IPS-18c (cell line): ENCODE results near the gene RFWD3.
"Not testable (repeated sequence)": the region's sequence is repeated elsewhere in the genome, so short reads cannot be mapped to it uniquely, and the experiment has no call there.

ENCODE experiments used
- H3K4me3 ChIP-seq: 2 replicates; pipeline ENCODE4 v1.7.0; 2013; ENCODE audit warnings: low read depth, mild to moderate bottlenecking, low read length, moderate library complexity; ENCODE audit not compliant: insufficient read depth
- H3K9me3 ChIP-seq: one replicate; pipeline ENCODE4 v1.6.1; 2013; ENCODE audit warnings: mild to moderate bottlenecking, low read length, moderate library complexity; ENCODE audit not compliant: control insufficient read depth, insufficient read depth

RFWD3 gene

GRCh38 chr16:74677868-74678267 lies 11.2 kb upstream of the RFWD3 start:
- Histone ChIP-seq H3K4me3 (no peak overlapping the region), H3K9me3 (no peaks in the 10 kb centered on the region)

DNA sequence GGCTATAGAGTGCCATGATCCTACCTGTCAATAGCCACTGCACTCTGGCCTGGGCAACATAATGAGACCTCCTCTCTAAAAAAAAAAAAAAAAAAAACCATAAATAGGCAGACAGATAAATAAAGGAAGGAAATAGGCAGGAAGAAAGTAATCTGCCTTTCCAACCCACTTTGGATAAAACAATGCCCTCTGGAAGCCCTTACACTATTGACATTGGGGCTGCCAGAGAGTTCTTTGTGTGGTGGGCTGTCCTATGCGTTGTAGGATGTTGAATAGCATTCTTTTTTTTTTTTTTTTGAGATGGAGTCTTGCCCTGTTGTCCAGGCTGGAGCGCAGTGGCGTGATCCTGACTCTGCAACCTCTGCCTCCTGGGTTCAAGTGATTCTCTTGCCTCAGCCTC lies 7.2 kb upstream of the RFWD3 start:
- Histone ChIP-seq H3K4me3 (no peak overlapping the region), H3K9me3 (no peaks in the 10 kb centered on the region)

DNA sequence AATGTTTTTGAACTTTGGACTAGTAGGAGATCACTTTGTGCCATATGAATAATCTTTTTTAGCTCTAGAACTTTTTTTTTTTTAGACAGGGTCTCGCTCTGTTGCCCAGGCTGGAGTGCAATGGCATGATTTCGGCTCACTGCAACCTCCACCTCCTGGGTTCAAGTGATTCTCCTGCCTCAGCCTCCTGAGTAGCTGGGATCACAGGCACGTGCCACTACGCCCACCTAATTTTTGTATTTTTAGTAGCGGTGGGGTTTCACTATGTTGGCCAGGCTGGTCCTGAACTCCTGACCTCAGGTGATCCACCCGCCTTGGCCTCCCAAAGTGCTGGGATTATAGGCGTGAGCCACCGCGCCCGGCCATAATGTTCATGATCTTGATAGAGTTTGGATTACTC lies 2.2 kb upstream of the RFWD3 start:
- not testable (repeated sequence) for H3K4me3 ChIP-seq, H3K9me3 ChIP-seq

DNA sequence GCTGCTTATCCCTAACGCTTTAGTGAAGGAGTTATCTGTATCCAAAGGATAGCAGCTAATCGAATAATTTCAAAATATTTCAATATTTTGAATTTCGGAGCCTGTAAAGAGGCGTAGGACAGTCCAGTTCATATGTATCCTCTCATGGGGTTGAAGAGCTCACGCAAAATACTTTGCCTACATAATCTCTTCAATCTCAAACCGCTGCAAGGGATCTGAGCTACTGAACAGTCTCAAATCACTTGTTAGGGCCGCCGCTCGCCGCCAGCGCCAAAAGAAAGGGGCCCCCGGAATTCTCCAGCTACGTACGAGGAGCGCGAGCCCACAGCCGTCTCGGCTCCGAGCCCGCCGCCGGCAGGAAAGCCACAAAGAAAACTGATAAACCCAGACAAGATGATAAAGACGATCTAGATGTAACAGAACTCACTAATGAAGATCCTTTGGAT lies 601 bp upstream of the RFWD3 start:
- peaks cover 3% of the 10 kb centered on the region for H3K9me3 ChIP-seq

GRCh38 chr16:74666010-74666421 lies 661 bp downstream of the RFWD3 start:
- Histone ChIP-seq H3K4me3 (peak overlapping the region; percentile 94), H3K9me3 (peaks cover 3% of the 10 kb centered on the region)

More for the DNA sequence above, 601 bp upstream of the RFWD3 start:
- peak overlapping the region; percentile 94 for H3K4me3 ChIP-seq

- Histone ChIP-seq H3K4me3 (no peak overlapping the region), H3K9me3 (no peaks in the 10 kb centered on the region)
These were observed 5.6 kb downstream of the RFWD3 start for GRCh38 chr16:74661064-74661463.

DNA sequence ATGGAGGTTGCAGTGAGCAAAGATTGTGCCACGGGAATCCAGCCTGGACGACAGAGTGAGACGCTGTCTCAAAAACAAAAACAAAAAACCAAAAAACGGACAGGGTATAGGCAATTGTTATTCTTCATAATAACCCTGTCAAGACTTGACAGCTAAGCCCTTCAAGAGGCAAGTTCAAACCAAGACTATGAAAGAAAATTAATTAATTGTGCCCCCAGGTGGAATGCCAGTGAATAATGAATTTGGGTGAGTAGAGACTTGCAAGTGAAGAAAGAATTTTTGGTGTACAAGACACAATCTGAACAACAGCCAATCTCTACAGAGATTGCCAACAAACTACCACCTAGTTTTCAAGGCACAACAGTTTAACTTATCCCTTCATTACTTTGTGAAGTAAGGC lies 6.3 kb downstream of the RFWD3 start:
- H3K4me3 ChIP-seq, result no peak overlapping the region
- H3K9me3 ChIP-seq, result no peaks in the 10 kb centered on the region

GRCh38 chr16:74659041-74659440 lies 7.6 kb downstream of the RFWD3 start:
- Histone ChIP-seq H3K4me3 (no peak overlapping the region), H3K9me3 (no peaks in the 10 kb centered on the region)

DNA sequence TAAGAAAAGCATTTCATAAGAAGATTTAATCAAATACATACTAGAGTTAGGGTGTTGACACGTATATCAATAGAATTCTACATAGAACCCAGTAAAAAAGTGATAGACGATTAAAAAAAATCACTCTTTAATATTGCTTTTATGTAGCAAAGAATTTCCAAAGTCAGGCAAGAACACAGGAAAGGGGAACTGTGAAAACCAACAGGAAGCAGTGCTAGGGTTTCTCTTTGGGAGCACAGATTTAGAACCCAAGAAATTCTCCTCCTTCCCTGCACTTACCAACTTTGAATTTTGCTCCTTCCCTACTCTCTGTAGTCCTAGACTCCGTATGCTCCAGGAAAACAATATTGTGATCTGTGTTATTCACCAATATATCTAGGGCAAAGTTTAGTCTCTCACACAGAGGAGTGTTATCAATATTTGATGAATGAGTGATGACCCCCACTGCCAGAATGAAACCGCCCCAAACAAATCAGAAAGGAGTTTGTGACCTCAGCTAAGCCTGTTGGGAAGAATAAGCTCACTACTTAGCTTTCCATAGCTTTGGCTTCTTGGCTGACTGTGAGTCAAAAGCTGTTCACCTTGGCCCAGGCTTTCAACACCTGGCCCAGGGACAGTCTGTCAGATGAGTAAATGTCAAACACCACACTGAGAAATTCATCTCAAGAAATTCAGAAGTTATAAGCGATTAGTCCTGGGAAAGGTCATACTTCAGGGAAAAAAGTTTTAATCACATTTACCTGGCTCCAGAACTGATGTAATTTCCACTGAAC lies 8.6 kb downstream of the RFWD3 start:
- H3K9me3 ChIP-seq, result no peaks in the 10 kb centered on the region

GRCh38 chr16:74654536-74655050 lies 12.1 kb downstream of the RFWD3 start:
- H3K4me3 ChIP-seq, result no peak overlapping the region

More for the DNA sequence above, 8.6 kb downstream of the RFWD3 start:
- no peak overlapping the region for H3K4me3 ChIP-seq

DNA sequence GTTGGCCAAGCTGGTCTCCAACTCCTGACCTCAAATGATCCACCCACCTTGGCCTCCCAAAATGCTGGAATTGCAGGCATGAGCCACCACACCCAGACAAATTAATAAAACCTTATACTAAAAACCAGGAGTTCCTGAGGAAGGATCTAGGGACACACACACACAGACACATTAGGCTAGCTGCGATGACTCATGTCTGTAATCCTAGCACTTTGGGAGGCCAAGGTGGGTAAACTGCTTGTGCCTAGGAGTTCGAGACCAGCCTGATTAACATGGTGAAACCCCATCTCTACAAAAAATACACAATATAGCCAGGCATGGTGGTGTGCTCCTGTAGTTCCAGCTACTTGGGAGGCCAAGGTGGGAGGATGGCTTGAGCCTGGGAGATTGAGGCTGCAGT lies 13.8 kb downstream of the RFWD3 start:
- not testable (repeated sequence) for H3K9me3 ChIP-seq, H3K4me3 ChIP-seq

More at GRCh38 chr16:74654536-74655050, 12.1 kb downstream of the RFWD3 start:
- no peaks in the 10 kb centered on the region for H3K9me3 ChIP-seq

DNA sequence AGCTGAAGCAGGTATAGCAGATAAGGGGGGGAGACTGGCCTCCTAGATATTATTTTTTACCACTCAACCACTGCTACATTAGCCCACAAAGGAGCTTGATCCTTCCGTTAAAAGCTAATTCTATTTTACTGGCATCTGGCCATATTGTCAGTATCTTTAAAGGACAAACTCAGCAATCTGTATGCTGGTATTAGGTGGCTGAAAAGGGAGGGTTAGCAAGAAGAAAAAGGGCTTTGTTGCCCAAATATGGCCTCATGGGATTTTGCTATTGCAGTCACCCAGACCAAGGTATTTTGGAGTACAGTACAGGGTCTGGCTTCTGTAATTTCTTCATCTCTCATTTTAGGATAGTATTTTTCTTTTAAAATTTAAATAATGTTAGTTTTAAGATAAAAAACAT lies 14.4 kb downstream of the RFWD3 start:
- Histone ChIP-seq H3K9me3 (no peaks in the 10 kb centered on the region), H3K4me3 (no peak overlapping the region)

- H3K4me3 ChIP-seq, result no peak overlapping the region
- no peaks in the 10 kb centered on the region for H3K9me3 ChIP-seq
These were observed 14.8 kb downstream of the RFWD3 start for GRCh38 chr16:74651841-74652240.

DNA sequence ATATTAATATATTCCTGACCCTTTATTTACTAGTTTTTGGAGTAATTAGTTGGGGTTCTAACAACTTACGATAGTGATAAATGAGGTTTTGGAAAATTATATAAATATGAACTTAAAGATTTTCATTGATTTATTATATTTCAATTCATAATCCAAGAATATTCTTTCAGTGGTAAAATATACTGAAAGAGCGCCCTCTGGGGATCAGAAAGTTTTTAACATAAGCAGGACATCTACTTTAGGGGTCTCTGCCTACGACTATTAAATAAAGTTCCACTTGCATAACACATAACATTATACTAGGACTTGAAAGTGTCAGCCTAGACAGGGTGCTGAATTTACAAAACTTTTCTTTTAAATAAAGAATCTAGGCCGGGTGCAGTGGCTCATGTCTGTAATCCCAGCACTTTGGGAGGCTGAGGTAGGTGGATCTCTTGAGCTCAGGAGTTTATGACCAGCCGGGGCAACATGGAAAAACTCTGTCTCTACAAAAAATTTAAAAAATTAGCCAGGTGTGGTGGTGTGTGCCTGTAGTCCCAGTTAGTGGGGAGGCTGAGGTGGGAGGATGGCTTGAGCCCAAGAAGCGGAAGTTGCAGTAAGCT lies 15.6 kb downstream of the RFWD3 start:
- Histone ChIP-seq H3K9me3 (no peaks in the 10 kb centered on the region), H3K4me3 (no peak overlapping the region)

GRCh38 chr16:74649839-74650504 lies 16.7 kb downstream of the RFWD3 start:
- Histone ChIP-seq H3K4me3 (no peak overlapping the region), H3K9me3 (no peaks in the 10 kb centered on the region)

GRCh38 chr16:74641969-74642368 lies 24.7 kb downstream of the RFWD3 start:
- no peak overlapping the region for H3K4me3 ChIP-seq
- H3K9me3 ChIP-seq, result no peaks in the 10 kb centered on the region

- Histone ChIP-seq H3K4me3 (no peak overlapping the region), H3K9me3 (peaks cover under 1% of the 10 kb centered on the region)
These were observed 28.8 kb downstream of the RFWD3 start for GRCh38 chr16:74637742-74638453.
